ENCODE measurements around the gene LILRA6.
"Not testable (repeated sequence)": the region's sequence is repeated elsewhere in the genome, so short reads cannot be mapped to it uniquely, and the experiment has no call there.

LILRA6 gene

GRCh38 chr19:54230031-54230430 lies 12.6 kb downstream of the LILRA6 start:
- DNase-seq = no peak

DNA sequence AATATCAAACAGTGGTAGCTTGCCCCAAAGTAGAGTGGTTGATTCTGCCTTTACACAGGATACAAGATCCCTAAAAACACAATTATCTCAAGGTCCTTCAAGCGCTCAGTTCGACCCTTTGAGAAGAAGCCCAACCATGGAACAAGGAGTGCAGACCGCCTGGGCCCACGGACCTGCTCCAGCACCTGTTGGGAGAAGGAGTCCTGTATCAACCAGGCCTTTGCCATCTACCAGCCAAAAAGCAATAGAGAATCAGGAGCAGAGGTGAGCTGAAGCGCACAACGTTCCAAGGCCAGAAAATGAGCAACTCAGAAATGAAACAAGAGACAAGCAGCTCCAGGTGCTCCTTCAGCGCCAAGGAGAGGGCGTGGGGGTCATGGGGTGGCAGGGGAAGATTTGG lies 13.4 kb downstream of the LILRA6 start:
- no peak for DNase-seq

DNA sequence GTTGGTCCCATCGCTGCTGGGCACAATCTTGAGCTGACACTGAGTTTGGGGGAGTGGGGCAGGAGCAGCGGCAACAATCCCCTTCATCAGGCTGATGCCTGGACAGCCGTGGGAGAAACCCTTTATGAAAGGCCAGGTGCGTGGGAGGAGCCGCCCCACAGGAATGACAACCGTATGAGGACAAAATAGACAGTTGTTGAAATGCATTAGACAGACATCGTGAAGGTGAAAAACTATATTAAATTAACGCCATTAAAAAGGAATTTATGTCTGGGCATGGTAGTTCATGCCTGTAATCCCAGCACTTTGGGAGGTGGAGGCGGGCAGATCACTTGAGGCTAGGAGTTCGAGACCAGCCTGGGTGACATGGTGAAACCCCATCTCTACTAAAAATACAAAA lies 18.0 kb downstream of the LILRA6 start:
- DNase-seq = not testable (repeated sequence)

DNA sequence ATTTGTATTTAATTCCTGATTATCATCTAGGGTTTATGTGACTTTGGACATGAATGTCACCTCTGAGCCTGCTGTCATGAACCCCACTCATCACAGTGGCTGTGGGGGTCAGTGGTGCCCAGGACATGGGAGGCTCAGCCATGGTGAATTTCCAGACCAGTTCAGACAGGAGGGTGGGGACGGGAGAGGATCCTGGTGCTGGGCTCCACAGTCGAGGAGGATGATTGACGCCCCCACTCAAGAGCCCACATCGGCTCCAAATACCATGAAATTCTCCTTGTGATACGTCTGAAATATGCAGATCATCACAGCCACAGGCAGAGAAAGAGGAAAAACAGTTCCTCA lies 18.7 kb downstream of the LILRA6 start:
- DNase-seq = not testable (repeated sequence)

DNA sequence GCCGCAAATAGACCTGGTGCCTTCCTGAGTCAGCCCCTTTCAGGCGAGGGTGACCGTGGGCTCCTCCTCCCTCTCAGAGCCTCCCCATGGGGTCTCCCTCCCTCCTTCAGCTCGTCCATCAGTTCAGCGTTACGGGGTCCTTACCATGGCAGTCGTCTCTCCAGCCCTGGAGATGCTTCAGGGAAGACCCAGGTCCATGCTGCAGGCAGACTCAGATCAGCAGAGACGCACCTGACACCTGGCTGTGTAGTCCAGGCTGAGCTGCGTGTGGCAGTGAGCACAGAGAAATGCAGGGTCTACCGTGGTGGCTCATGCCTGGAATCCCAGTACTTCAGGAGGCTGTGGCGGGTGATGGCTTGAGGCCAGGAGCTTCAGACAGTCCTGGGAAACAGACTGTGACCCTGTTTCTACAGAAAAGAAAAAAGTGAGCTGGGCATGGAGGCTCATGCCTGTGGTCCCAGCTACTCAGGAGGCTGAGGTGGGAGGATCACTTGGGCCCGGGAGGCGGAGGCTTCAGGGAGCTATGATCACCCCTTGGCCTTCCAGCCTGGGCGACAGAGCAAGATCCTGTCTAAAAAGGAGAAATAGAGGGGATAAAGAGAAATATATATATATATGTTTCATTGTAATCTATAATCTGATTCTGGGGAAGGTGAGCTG lies 19.2 kb downstream of the LILRA6 start:
- not testable (repeated sequence) for DNase-seq

- DNase-seq = not testable (repeated sequence)
Observed at GRCh38 chr19:54222474-54223276, 19.9 kb downstream of the LILRA6 start, which contains the start of gene LILRB3. TSS of gene LILRB3 (minus strand) at chr19:54223007. CDS start at chr19:54222976, 31 bp downstream.

- DNase-seq = not testable (repeated sequence)
Observed at GRCh38 chr19:54221947-54222346, 20.6 kb downstream of the LILRA6 start.

- not testable (repeated sequence) for DNase-seq
Observed at GRCh38 chr19:54219702-54220101, 22.9 kb downstream of the LILRA6 start.

DNA sequence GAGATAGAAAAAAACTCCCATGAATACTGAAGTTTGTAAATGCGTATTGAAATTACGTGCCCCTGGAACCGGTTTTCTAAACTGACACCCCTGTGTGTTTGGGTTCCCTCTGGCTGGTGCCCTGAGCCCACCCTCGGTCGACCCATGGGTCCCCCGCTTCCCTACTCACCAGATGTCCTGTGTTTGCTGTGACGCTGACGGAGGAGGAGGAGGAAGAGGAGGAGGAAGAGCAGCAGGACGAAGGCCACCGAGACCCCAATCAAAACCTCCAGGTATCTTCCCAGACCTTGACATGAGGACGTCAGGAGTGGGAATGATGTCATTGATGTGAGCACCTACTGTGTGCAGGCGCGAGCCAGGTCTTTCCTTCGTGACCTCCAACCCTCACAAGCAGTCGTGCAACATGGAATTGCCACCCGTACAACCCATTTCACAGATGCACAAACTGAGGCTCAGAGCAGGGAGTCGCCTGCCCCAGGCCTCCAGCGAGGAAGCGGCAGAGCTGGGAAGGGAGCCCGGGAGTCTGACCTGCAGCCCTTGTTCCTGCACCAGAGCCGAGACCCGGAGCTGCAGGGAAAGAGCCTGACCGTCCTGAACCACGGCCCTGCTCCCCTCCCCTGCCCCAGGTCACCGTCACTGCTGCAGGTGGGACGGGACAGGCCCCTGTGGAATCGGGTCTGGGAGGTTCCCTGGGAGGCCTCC lies 23.5 kb downstream of the LILRA6 start:
- DNase-seq = no peak

DNA sequence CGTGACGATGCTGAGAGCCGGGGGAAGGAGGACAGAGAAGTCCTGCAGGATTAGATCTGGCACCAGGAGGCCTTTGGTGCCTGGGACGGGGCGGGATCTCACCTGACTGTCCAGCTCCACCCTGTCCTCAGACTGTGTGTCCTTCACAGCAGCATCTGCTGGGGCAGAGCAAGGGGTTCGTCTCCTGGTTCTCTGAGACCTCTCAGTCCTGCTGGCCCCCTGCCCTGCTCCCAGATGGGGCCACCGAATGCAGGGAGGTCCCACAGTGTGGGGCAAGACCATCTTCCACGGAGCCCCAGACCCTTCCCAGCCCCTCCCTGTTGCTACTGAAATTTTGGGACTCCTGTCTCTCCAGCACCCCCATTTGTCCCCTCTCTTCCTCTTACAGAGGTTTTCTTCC lies 24.3 kb downstream of the LILRA6 start:
- DNase-seq = no peak

GRCh38 chr19:54217517-54218247 lies 24.9 kb downstream of the LILRA6 start:
- DNase-seq = not testable (repeated sequence)

GRCh38 chr19:54216869-54217268 lies 25.7 kb downstream of the LILRA6 start:
- DNase-seq = no peak

GRCh38 chr19:54214734-54215133 lies 27.9 kb downstream of the LILRA6 start:
- DNase-seq = not testable (repeated sequence)

GRCh38 chr19:54214217-54214616 lies 28.4 kb downstream of the LILRA6 start:
- DNase-seq = not testable (repeated sequence)

- DNase-seq = no peak
Observed at GRCh38 chr19:54211235-54211634, 31.4 kb downstream of the LILRA6 start.

GRCh38 chr19:54209811-54210494 lies 32.6 kb downstream of the LILRA6 start:
- peak; percentile 94 for DNase-seq

- peak; percentile 10 for DNase-seq
Observed at GRCh38 chr19:54209058-54209810, 33.4 kb downstream of the LILRA6 start.

- peak; percentile 19 for DNase-seq
Observed at GRCh38 chr19:54208784-54209057, 33.9 kb downstream of the LILRA6 start.

GRCh38 chr19:54207983-54208783 lies 34.4 kb downstream of the LILRA6 start:
- peak; percentile 37 for DNase-seq

- no peak for DNase-seq
Observed at GRCh38 chr19:54207676-54207982, 35.0 kb downstream of the LILRA6 start.

DNA sequence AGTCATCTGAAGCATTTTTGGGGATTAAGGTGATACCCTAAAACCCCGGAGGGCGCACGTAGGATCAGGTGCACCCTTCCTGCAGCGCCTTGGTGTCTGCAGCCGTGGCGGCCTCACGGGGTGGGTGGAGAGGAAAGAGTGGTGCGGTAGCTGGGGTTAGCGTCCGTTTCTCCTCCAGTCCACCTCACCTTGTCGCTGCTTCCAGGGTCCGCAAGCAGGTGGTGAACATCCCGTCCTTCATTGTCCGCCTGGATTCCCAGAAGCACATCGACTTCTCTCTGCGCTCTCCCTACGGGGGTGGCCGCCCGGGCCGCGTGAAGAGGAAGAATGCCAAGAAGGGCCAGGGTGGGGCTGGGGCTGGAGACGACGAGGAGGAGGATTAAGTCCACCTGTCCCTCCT lies 35.4 kb downstream of the LILRA6 start:
- not testable (repeated sequence) for DNase-seq

Measured in HCEC 1CT (cell line).